KOPT-K1 (cell line): ENCODE measurements around the gene LAIR2.

Source experiments
- H3K27ac ChIP-seq: fragments of 200-600 bp; sonication (generic); 2 replicates; pipeline ENCODE4 v1.5.1; 2016; ENCODE audit warnings: antibody characterized with exemption, mild to moderate bottlenecking, low read depth, low read length; ENCODE audit not compliant: poor library complexity, severe bottlenecking
- H3K36me3 ChIP-seq: fragments of 200-600 bp; sonication (generic); 2 replicates; pipeline ENCODE4 v1.5.1; 2017; ENCODE audit warnings: antibody characterized with exemption, mild to moderate bottlenecking, low read length, moderate library complexity; ENCODE audit not compliant: insufficient read depth
- H3K9me3 ChIP-seq: fragments of 200-600 bp; sonication (generic); 2 replicates; pipeline ENCODE4 v1.5.1; 2017; ENCODE audit warnings: antibody characterized with exemption, low read length, mild to moderate bottlenecking; ENCODE audit not compliant: insufficient read depth, poor library complexity, severe bottlenecking

Gene LAIR2

GRCh38 chr19:54502518-54503048 lies at the start of gene LAIR2:
LAIR2 (plus strand) TSS chr19:54502831; CDS start chr19:54502919, 88 bp downstream.
- Histone ChIP-seq H3K36me3 (no peaks in the 10 kb centered on the region), H3K9me3 (no peaks in the 10 kb centered on the region)

GRCh38 chr19:54453921-54454780 lies 48.5 kb upstream of the LAIR2 start:
- H3K27ac ChIP-seq, result no peak overlapping the region
- no peaks in the 10 kb centered on the region for H3K9me3 ChIP-seq
- H3K36me3 ChIP-seq, result peaks cover 84% of the 10 kb centered on the region

More at GRCh38 chr19:54502518-54503048, at the start of gene LAIR2:
- peak within 1 kb of the TSS; percentile 50 for H3K27ac ChIP-seq

- Histone ChIP-seq H3K9me3 (no peaks in the 10 kb centered on the region), H3K27ac (no peak overlapping the region), H3K36me3 (peaks cover 93% of the 10 kb centered on the region)
Measured at GRCh38 chr19:54454781-54455675, 47.6 kb upstream of the LAIR2 start.

- peaks cover 98% of the 10 kb centered on the region for H3K36me3 ChIP-seq
- H3K27ac ChIP-seq, result no peak overlapping the region
- no peaks in the 10 kb centered on the region for H3K9me3 ChIP-seq
Measured at GRCh38 chr19:54455786-54456422, 46.7 kb upstream of the LAIR2 start.

- Histone ChIP-seq H3K36me3 (peaks cover 98% of the 10 kb centered on the region), H3K27ac (no peak overlapping the region), H3K9me3 (no peaks in the 10 kb centered on the region)
Measured at GRCh38 chr19:54456423-54457373, 45.9 kb upstream of the LAIR2 start.

- H3K9me3 ChIP-seq, result no peaks in the 10 kb centered on the region
- peaks cover 98% of the 10 kb centered on the region for H3K36me3 ChIP-seq
- no peak overlapping the region for H3K27ac ChIP-seq
Measured at GRCh38 chr19:54457773-54458647, 44.6 kb upstream of the LAIR2 start.

GRCh38 chr19:54458648-54459281 lies 43.9 kb upstream of the LAIR2 start:
- Histone ChIP-seq H3K27ac (no peak overlapping the region), H3K36me3 (peaks cover 91% of the 10 kb centered on the region), H3K9me3 (no peaks in the 10 kb centered on the region)

- peaks cover 83% of the 10 kb centered on the region for H3K36me3 ChIP-seq
- no peak overlapping the region for H3K27ac ChIP-seq
- H3K9me3 ChIP-seq, result no peaks in the 10 kb centered on the region
Measured at GRCh38 chr19:54459282-54460229, 43.1 kb upstream of the LAIR2 start.

GRCh38 chr19:54460230-54461005 lies 42.2 kb upstream of the LAIR2 start:
- H3K36me3 ChIP-seq, result peaks cover 75% of the 10 kb centered on the region
- no peak overlapping the region for H3K27ac ChIP-seq
- H3K9me3 ChIP-seq, result no peaks in the 10 kb centered on the region

GRCh38 chr19:54461210-54461609 lies 41.4 kb upstream of the LAIR2 start:
- peaks cover 67% of the 10 kb centered on the region for H3K36me3 ChIP-seq
- no peak overlapping the region for H3K27ac ChIP-seq
- no peaks in the 10 kb centered on the region for H3K9me3 ChIP-seq

- Histone ChIP-seq H3K36me3 (peaks cover 63% of the 10 kb centered on the region), H3K9me3 (no peaks in the 10 kb centered on the region), H3K27ac (no peak overlapping the region)
Measured at GRCh38 chr19:54461613-54462012, 41.0 kb upstream of the LAIR2 start.
